Ovary (tissue), 3 donors: ENCODE data around the gene LMX1B.

Source experiments
- POLR2A ChIP-seq: fragments of 450-650 bp; IDR thresholded peaks from one replicate; pipeline ENCODE4 v1.6.1; 2017; ENCODE audit warnings: antibody characterized with exemption, mild to moderate bottlenecking, moderate library complexity
- TF ChIP-seq, protein P1 (sequence below), 3 donors: fragments of 450-650 bp in 2 of 3; fragments of 200-600 bp in 1 of 3; IDR thresholded peaks; one replicate each; pipeline versions ENCODE4 v1.5.1 to v1.8.0; 2016 to 2022; ENCODE audit warnings: antibody characterized with exemption in 3 of 3, mild to moderate bottlenecking in 1 of 3
- donor health status: DM: no; HTN: no; CAD: no.

- TF ChIP-seq, protein P1, sequence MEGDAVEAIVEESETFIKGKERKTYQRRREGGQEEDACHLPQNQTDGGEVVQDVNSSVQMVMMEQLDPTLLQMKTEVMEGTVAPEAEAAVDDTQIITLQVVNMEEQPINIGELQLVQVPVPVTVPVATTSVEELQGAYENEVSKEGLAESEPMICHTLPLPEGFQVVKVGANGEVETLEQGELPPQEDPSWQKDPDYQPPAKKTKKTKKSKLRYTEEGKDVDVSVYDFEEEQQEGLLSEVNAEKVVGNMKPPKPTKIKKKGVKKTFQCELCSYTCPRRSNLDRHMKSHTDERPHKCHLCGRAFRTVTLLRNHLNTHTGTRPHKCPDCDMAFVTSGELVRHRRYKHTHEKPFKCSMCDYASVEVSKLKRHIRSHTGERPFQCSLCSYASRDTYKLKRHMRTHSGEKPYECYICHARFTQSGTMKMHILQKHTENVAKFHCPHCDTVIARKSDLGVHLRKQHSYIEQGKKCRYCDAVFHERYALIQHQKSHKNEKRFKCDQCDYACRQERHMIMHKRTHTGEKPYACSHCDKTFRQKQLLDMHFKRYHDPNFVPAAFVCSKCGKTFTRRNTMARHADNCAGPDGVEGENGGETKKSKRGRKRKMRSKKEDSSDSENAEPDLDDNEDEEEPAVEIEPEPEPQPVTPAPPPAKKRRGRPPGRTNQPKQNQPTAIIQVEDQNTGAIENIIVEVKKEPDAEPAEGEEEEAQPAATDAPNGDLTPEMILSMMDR (IDR thresholded peaks at IDR 0.05): no peak
- no peak for TF ChIP-seq POLR2A
Measured at GRCh38 chr9:126631254-126631653, 17.5 kb downstream of the LMX1B start.
